ENCODE data around the gene SAMD7.
A peak's percentile ranks its signal among the peaks of the same experiment; 100 is the strongest.

The SAMD7 gene

DNA sequence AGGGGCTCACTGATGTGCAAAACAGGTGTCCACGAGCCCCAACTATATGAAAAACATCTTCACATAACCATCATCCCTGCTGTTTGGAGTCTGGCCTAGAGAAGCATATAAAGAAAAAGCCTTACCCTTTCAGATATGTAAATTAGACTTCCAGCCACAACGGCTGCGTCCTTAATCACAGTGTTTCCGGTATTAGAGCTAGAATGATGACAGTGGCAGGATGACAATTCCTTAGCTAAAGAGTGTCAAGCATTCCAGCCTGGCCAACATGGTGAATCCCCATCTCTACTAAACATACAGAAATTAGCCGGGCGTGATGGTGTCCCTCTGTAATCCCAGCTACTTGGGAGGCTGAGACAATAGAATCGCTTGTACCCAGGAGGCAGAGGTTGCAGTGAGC is 19.5 kb upstream of the SAMD7 start:
- no peak overlapping the region for H3K4me3 ChIP-seq (ENCODE audit: low read length)
- no peak for TF ChIP-seq CTCF (IDR thresholded peaks at IDR 0.05; ENCODE audit: insufficient read depth, low read depth, low read length, missing control alignments)
- DNase-seq (ENCODE audit: low read depth), result no peak

GRCh38 chr3:169894110-169894509 is 17.3 kb upstream of the SAMD7 start:
- no peak for DNase-seq (ENCODE audit: low read depth)
- no peak overlapping the region for H3K4me3 ChIP-seq (ENCODE audit: low read length)
- no peak for TF ChIP-seq CTCF (IDR thresholded peaks at IDR 0.05; ENCODE audit: insufficient read depth, low read depth, low read length, missing control alignments)

DNA sequence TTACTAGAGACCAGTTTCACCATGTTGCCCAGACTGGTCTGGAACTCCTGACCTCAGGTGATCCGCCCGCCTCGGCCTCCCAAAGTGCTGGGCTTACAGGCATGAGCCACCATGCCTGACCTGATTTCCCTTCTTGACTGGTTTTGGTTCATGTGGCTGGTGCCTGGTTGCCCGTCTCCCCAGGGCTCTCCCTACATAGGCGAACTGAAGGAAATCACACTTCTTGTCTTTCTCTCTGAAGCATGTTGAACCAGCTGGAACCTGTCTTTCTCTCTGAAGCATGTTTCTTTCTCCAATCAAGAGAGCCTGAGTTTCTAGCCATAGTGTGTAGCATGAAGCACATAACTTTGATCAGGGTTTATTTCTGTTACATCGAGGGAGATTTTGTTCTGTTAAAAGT is 16.3 kb upstream of the SAMD7 start:
- H3K4me3 ChIP-seq (ENCODE audit: low read length), result no peak overlapping the region
- TF ChIP-seq CTCF (IDR thresholded peaks at IDR 0.05; ENCODE audit: insufficient read depth, low read depth, low read length, missing control alignments), result no peak

DNA sequence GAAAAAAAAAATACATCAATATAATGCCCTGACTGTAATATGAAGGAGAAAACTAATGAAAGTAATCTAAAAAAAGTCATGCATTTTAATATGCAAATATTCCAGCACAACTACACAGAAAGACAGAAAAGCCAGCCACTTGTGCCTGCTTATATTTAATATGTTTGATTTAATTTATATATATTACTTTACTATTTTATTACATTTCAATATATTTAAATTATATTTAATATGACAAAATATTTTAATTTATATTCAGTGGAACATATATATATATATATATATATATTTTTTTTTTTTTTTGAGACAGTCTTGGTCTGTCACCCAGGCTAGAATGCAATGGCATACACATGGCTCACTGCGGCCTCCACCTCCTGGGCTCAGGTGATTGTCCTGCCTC is 14.1 kb upstream of the SAMD7 start:
- no peak for TF ChIP-seq CTCF (IDR thresholded peaks at IDR 0.05; ENCODE audit: insufficient read depth, low read depth, low read length, missing control alignments)
- H3K4me3 ChIP-seq (ENCODE audit: low read length), result no peak overlapping the region
- no peak for DNase-seq (ENCODE audit: low read depth)

More for the DNA sequence above, 16.3 kb upstream of the SAMD7 start:
- peak; percentile 16 for DNase-seq (ENCODE audit: low read depth)

DNA sequence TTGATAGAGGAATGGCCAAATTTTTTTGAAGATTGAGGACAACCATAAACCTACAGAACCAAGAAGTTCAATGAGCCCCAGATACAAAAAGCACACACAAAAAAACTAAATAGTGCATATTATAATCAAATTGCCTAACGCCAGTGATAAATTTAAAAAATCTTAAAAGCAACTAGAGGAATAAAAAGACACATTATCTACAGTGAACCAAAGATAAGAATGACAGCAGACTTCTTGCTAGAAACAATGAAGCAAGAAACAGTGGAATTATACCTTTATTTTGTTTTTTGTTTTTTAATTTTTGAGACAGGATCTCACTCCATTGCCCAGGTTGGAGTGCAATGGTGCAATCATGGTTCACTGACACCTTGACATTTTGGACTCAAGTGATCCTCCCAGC is 9.9 kb upstream of the SAMD7 start:
- no peak overlapping the region for H3K4me3 ChIP-seq (ENCODE audit: low read length)
- no peak for TF ChIP-seq CTCF (IDR thresholded peaks at IDR 0.05; ENCODE audit: insufficient read depth, low read depth, low read length, missing control alignments)
- no peak for DNase-seq (ENCODE audit: low read depth)

DNA sequence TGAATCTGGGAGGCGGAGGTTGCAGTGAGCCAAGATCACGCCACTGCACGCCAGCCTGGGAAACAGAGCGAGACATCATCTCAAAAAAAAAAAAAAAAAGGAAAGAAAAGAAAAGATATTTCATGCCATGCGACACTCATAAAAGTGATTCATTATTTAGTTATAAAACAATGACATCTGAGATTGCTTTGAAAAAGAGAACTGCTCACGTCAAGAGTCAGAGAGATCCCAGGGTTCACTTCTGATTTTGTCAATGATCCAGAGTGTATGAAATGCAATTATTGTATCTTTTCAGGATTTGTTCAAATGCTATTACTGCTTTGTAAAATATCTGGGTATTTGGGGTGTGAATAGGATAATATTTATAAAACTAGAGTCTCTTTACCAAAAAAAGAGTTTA is 6.0 kb upstream of the SAMD7 start:
- no peak overlapping the region for H3K4me3 ChIP-seq (ENCODE audit: low read length)
- no peak for DNase-seq (ENCODE audit: low read depth)
- no peak for TF ChIP-seq CTCF (IDR thresholded peaks at IDR 0.05; ENCODE audit: insufficient read depth, low read depth, low read length, missing control alignments)

DNA sequence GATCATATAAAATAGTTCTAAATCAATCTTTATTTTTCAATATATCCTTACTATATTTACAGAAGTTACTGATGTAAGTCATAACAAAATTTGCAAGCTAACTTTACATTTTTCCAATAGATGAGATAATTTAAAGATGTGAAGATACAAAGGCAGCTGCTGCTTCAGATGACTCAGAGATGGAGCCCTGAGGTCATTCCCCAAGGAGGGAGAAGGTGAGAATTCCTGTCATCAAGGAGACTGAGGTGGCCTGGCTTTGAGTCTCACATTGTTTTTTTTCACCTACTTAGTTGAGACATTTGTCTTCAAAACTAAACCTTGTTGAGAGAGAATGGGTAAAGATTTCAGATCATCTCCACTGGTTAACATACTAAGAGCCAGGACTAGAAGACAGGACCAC is 3.9 kb upstream of the SAMD7 start:
- no peak for TF ChIP-seq CTCF (IDR thresholded peaks at IDR 0.05; ENCODE audit: insufficient read depth, low read depth, low read length, missing control alignments)
- peak; percentile 14 for DNase-seq (ENCODE audit: low read depth)
- H3K4me3 ChIP-seq (ENCODE audit: low read length), result no peak overlapping the region

All from epithelial cell of esophagus (primary cell).